ENCODE data around the gene FAM149A.

Gene FAM149A

DNA sequence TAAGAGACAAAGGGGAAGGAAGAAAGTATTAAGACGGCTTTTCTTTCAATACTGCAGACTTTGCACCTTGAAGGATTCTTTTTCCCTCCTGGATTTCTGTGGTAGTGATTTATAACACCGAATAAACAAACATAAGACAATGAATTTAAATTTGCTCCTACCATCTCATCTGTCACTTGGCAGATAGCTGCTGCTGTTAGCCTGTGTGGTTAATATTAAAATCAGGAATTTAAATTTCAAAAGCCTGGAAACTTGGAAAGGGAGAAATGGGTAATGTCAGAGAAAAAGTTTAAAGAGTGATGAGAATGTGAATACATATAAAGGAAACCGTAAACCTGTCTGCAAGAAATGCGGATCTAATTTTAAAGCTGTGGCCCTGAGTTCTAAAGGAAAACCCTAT is 3.4 kb downstream of the FAM149A start:
- H3K9me3 ChIP-seq (ENCODE audit: low read length), result no peaks in the 10 kb centered on the region
- no peaks in the 10 kb centered on the region for H3K36me3 ChIP-seq (ENCODE audit: insufficient read depth, low read length)
- H3K4me1 ChIP-seq (ENCODE audit: insufficient read depth, low read length), result peaks cover 4% of the 10 kb centered on the region
- H3K27me3 ChIP-seq (ENCODE audit: control insufficient read depth in 1 of 2, insufficient read depth in 2 of 2, low read length in 2 of 2), result peaks cover 0 to 7% of the 10 kb centered on the region in 2 donors
- H3K27ac ChIP-seq (ENCODE audit: low read depth, low read length), result no peak overlapping the region
- no peak overlapping the region for H3K9ac ChIP-seq (ENCODE audit: low read length)
- no peak overlapping the region for H3K4me3 ChIP-seq (ENCODE audit: low read depth in 1 of 2, low read length in 2 of 2)

GRCh38 chr4:186108391-186108790 is 3.9 kb downstream of the FAM149A start:
- Histone ChIP-seq H3K4me3 (ENCODE audit: low read depth in 1 of 2, low read length in 2 of 2) (no peak overlapping the region), H3K27me3 (ENCODE audit: control insufficient read depth in 1 of 2, insufficient read depth in 2 of 2, low read length in 2 of 2) (peaks cover 0 to 7% of the 10 kb centered on the region in 2 donors), H3K4me1 (ENCODE audit: insufficient read depth, low read length) (peaks cover 4% of the 10 kb centered on the region), H3K36me3 (ENCODE audit: insufficient read depth, low read length) (no peaks in the 10 kb centered on the region), H3K9me3 (ENCODE audit: low read length) (no peaks in the 10 kb centered on the region), H3K27ac (ENCODE audit: low read depth, low read length) (no peak overlapping the region), H3K9ac (ENCODE audit: low read length) (no peak overlapping the region)

DNA sequence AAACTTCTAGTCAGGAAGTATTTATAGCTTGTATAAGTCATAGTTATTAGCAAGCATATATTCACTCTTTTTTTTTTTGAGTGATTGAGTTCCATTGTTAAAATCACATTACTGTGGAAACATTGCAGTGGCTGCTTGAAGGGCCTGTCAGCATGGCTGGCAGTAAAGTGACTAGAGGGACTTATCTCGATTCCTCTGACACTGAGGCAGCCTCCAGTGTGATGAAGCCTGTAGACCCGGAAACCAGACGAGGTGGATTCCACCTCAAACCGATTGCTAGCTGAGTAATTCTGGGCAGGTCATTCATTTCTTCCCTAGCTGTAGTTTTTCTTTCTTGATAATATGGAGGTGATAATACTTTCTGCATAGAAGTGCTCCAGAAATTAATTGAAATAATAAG is 4.7 kb downstream of the FAM149A start:
- Histone ChIP-seq H3K36me3 (ENCODE audit: insufficient read depth, low read length) (no peaks in the 10 kb centered on the region), H3K4me3 (ENCODE audit: low read depth in 1 of 2, low read length in 2 of 2) (no peak overlapping the region), H3K9me3 (ENCODE audit: low read length) (no peaks in the 10 kb centered on the region), H3K4me1 (ENCODE audit: insufficient read depth, low read length) (peaks cover under 1% of the 10 kb centered on the region), H3K9ac (ENCODE audit: low read length) (no peak overlapping the region), H3K27ac (ENCODE audit: low read depth, low read length) (no peak overlapping the region), H3K27me3 (ENCODE audit: control insufficient read depth in 1 of 2, insufficient read depth in 2 of 2, low read length in 2 of 2) (peaks cover 0 to 7% of the 10 kb centered on the region in 2 donors)

DNA sequence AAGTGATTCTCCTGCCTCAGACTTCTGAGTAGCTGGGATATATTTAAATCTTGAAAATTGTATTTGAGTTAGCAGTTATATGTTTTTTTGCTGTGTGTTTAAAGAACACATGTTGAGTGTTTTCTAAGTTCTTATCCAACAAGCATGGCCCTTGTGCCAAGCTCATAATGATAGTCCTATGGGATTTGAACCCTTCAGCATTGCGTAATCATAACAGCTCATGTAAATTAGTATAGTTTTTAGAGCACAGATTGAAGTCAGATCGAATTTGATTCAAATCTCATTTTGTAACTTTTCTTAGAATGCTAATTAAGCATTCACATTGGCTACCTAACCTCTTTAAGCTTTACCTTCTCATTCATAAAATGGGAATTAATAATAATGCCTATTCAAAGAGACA is 12.2 kb downstream of the FAM149A start:
- H3K9ac ChIP-seq (ENCODE audit: low read length), result no peak overlapping the region
- no peaks in the 10 kb centered on the region for H3K9me3 ChIP-seq (ENCODE audit: low read length)
- H3K4me3 ChIP-seq (ENCODE audit: low read depth in 1 of 2, low read length in 2 of 2), result no peak overlapping the region
- no peaks in the 10 kb centered on the region for H3K4me1 ChIP-seq (ENCODE audit: insufficient read depth, low read length)
- H3K27me3 ChIP-seq (ENCODE audit: control insufficient read depth in 1 of 2, insufficient read depth in 2 of 2, low read length in 2 of 2), result no peaks in the 10 kb centered on the region
- H3K27ac ChIP-seq (ENCODE audit: low read depth, low read length), result no peak overlapping the region
- H3K36me3 ChIP-seq (ENCODE audit: insufficient read depth, low read length), result no peaks in the 10 kb centered on the region

DNA sequence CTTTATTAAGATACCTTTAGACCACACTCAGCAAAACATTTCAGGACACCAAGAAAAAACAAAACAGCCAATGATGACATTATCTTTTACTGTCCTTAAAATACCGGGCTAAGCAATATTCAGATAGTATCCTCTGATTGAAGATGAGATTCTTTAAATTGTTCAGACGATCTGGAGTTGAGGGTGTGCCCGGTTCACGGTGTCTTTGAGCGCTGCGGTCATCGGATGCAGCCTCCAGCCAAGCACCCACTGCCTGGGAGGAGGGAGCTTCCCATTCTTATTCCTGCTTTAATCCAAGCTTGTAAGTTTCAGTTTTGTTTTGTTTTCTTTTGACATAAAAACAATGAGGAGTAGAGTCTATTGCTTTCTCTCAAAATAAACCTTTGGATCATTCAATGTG is 14.1 kb downstream of the FAM149A start:
- Histone ChIP-seq H3K4me1 (ENCODE audit: insufficient read depth, low read length) (no peaks in the 10 kb centered on the region), H3K27me3 (ENCODE audit: control insufficient read depth in 1 of 2, insufficient read depth in 2 of 2, low read length in 2 of 2) (no peaks in the 10 kb centered on the region), H3K36me3 (ENCODE audit: insufficient read depth, low read length) (no peaks in the 10 kb centered on the region), H3K27ac (ENCODE audit: low read depth, low read length) (no peak overlapping the region), H3K9me3 (ENCODE audit: low read length) (no peaks in the 10 kb centered on the region), H3K9ac (ENCODE audit: low read length) (no peak overlapping the region), H3K4me3 (ENCODE audit: low read depth in 1 of 2, low read length in 2 of 2) (no peak overlapping the region)

DNA sequence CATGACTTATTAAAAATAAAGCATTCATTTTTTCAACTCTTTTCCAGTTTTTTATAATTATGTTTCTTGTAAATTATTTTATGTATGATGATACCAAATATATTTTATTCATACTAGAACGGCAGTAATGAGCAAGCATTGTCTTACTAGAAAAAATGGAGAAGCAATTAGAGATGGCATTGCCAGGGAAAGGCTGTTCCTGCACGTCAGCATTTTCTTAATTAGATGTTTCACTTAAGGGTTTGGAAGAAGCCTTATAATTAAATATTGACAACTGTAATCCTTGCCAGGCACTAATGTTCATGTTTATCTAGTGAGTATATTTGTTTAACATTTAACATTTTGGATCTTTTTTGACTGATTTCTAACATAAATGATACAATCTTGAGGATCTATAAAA is 16.6 kb downstream of the FAM149A start:
- H3K27me3 ChIP-seq (ENCODE audit: control insufficient read depth in 1 of 2, insufficient read depth in 2 of 2, low read length in 2 of 2), result no peaks in the 10 kb centered on the region
- no peaks in the 10 kb centered on the region for H3K9me3 ChIP-seq (ENCODE audit: low read length)
- no peaks in the 10 kb centered on the region for H3K36me3 ChIP-seq (ENCODE audit: insufficient read depth, low read length)
- no peaks in the 10 kb centered on the region for H3K4me1 ChIP-seq (ENCODE audit: insufficient read depth, low read length)
- no peak overlapping the region for H3K9ac ChIP-seq (ENCODE audit: low read length)
- H3K4me3 ChIP-seq (ENCODE audit: low read depth in 1 of 2, low read length in 2 of 2), result no peak overlapping the region
- H3K27ac ChIP-seq (ENCODE audit: low read depth, low read length), result no peak overlapping the region

GRCh38 chr4:186128842-186129241 is 24.3 kb downstream of the FAM149A start:
- H3K4me3 ChIP-seq (ENCODE audit: low read depth in 1 of 2, low read length in 2 of 2), result no peak overlapping the region
- no peaks in the 10 kb centered on the region for H3K9me3 ChIP-seq (ENCODE audit: low read length)
- H3K27me3 ChIP-seq (ENCODE audit: control insufficient read depth in 1 of 2, insufficient read depth in 2 of 2, low read length in 2 of 2), result no peaks in the 10 kb centered on the region

GRCh38 chr4:186131935-186132334 is 27.4 kb downstream of the FAM149A start:
- peaks cover 2% of the 10 kb centered on the region for H3K4me1 ChIP-seq (ENCODE audit: insufficient read depth, low read length)

More at GRCh38 chr4:186128842-186129241, 24.3 kb downstream of the FAM149A start:
- H3K36me3 ChIP-seq (ENCODE audit: insufficient read depth, low read length), result no peaks in the 10 kb centered on the region
- H3K9ac ChIP-seq (ENCODE audit: low read length), result no peak overlapping the region
- H3K4me1 ChIP-seq (ENCODE audit: insufficient read depth, low read length), result no peaks in the 10 kb centered on the region
- H3K27ac ChIP-seq (ENCODE audit: low read depth, low read length), result no peak overlapping the region

DNA sequence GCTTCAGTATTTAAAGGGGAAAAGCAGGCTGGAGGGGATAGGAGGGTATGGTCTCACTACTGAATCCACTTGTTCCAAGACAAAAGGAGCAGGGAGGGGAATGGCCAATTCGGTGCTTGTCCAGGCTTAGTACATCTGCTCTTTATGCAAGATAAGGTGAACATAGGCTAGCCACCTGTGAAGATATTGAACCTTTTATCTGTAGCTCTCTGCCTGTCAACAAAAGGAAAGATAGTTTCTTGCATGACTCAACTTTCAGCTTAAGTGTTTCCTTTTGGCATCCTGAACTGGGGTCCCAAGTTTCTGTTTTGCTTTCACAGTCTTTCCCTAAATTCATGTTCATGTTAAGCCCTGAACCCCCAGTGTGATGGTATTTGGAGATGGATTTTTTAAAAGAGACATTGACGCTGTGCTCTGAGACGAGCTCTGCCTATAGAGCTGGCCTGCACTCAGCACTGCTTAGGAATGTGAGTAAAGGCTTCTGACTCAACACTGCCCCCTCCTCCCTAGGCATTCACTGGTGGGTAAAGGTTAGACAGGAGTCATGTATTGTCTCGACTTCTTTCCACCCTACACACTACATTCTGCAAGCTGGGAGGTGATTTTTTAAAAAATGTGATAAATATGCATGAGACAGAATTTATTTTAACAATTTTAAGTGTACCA is 28.2 kb downstream of the FAM149A start:
- no peak overlapping the region for H3K4me3 ChIP-seq (ENCODE audit: low read depth in 1 of 2, low read length in 2 of 2)
- peaks cover 7% of the 10 kb centered on the region for H3K4me1 ChIP-seq (ENCODE audit: insufficient read depth, low read length)
- H3K9me3 ChIP-seq (ENCODE audit: low read length), result no peaks in the 10 kb centered on the region
- H3K27ac ChIP-seq (ENCODE audit: low read depth, low read length), result no peak overlapping the region
- no peaks in the 10 kb centered on the region for H3K27me3 ChIP-seq (ENCODE audit: control insufficient read depth in 1 of 2, insufficient read depth in 2 of 2, low read length in 2 of 2)
- no peak overlapping the region for H3K9ac ChIP-seq (ENCODE audit: low read length)
- H3K36me3 ChIP-seq (ENCODE audit: insufficient read depth, low read length), result no peaks in the 10 kb centered on the region

More at GRCh38 chr4:186131935-186132334, 27.4 kb downstream of the FAM149A start:
- Histone ChIP-seq H3K27ac (ENCODE audit: low read depth, low read length) (no peak overlapping the region), H3K9ac (ENCODE audit: low read length) (no peak overlapping the region), H3K9me3 (ENCODE audit: low read length) (no peaks in the 10 kb centered on the region), H3K4me3 (ENCODE audit: low read depth in 1 of 2, low read length in 2 of 2) (no peak overlapping the region), H3K36me3 (ENCODE audit: insufficient read depth, low read length) (no peaks in the 10 kb centered on the region), H3K27me3 (ENCODE audit: control insufficient read depth in 1 of 2, insufficient read depth in 2 of 2, low read length in 2 of 2) (no peaks in the 10 kb centered on the region)

GRCh38 chr4:186134257-186134656 is 29.8 kb downstream of the FAM149A start:
- H3K27ac ChIP-seq (ENCODE audit: low read depth, low read length), result no peak overlapping the region
- H3K9ac ChIP-seq (ENCODE audit: low read length), result no peak overlapping the region
- H3K4me1 ChIP-seq (ENCODE audit: insufficient read depth, low read length), result peaks cover 7% of the 10 kb centered on the region
- H3K36me3 ChIP-seq (ENCODE audit: insufficient read depth, low read length), result no peaks in the 10 kb centered on the region
- H3K4me3 ChIP-seq (ENCODE audit: low read depth in 1 of 2, low read length in 2 of 2), result no peak overlapping the region
- H3K9me3 ChIP-seq (ENCODE audit: low read length), result no peaks in the 10 kb centered on the region
- H3K27me3 ChIP-seq (ENCODE audit: control insufficient read depth in 1 of 2, insufficient read depth in 2 of 2, low read length in 2 of 2), result no peaks in the 10 kb centered on the region

DNA sequence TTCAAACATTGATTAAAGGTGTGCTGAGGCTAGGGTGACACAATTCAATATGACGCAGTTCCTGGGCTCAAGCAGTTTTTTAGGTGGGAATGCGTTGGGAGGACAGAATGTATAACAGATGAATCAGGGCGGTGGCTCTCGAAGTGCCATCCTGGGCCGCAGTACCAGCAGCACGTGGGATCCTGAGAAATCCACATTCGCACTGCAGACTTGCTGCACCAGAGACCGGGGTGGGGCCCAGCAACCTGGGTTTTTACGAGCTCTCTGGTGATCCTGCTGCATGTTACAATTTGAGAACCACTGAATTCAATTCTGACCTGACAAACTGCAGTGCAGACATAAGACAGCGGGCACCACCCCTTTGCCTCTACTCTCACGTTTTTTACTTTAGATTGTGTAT is 30.4 kb downstream of the FAM149A start:
- Histone ChIP-seq H3K36me3 (ENCODE audit: insufficient read depth, low read length) (no peaks in the 10 kb centered on the region), H3K9ac (ENCODE audit: low read length) (no peak overlapping the region), H3K27ac (ENCODE audit: low read depth, low read length) (no peak overlapping the region), H3K9me3 (ENCODE audit: low read length) (no peaks in the 10 kb centered on the region), H3K27me3 (ENCODE audit: control insufficient read depth in 1 of 2, insufficient read depth in 2 of 2, low read length in 2 of 2) (no peaks in the 10 kb centered on the region), H3K4me1 (ENCODE audit: insufficient read depth, low read length) (peaks cover 7% of the 10 kb centered on the region), H3K4me3 (ENCODE audit: low read depth in 1 of 2, low read length in 2 of 2) (no peak overlapping the region)

DNA sequence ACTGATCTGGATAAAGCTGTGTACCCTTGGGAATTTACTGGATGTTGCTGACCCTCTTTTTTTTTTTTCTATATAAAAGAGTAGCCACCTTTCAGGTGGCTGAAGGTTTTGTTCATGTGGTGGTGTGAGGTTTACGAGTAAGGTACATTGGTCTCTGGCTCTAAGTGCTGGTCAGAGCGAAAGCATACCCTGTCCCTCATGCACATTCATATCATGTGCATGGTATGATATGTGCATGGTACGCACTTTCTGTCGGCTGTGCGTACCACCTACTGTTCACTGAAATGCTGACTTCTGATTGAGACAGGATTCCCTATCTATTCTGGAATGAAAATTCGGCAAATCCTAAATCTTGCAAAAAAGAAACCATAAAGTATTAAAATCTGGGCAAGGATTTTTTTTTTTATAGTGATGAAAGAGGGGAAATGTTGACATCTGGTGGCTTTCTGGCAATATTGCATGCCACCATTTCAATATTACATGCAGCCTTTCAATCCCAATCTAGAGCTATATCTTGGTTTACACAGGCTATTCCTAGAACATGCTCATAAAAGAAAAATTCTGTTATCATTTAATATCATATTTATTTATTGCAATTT is 32.8 kb downstream of the FAM149A start:
- Histone ChIP-seq H3K27ac (ENCODE audit: low read depth, low read length) (no peak overlapping the region), H3K9me3 (ENCODE audit: low read length) (no peaks in the 10 kb centered on the region), H3K4me3 (ENCODE audit: low read depth in 1 of 2, low read length in 2 of 2) (peak overlapping the region in 1 of 2 donors; percentile 57), H3K4me1 (ENCODE audit: insufficient read depth, low read length) (peaks cover 7% of the 10 kb centered on the region), H3K27me3 (ENCODE audit: control insufficient read depth in 1 of 2, insufficient read depth in 2 of 2, low read length in 2 of 2) (no peaks in the 10 kb centered on the region), H3K36me3 (ENCODE audit: insufficient read depth, low read length) (no peaks in the 10 kb centered on the region), H3K9ac (ENCODE audit: low read length) (no peak overlapping the region)
